HG03457 (cell line): Measurements from ENCODE around the gene RAVER2.

Experiments
- ATAC-seq: cut with Tn5 transposase; IDR thresholded peaks from one replicate; pipeline ENCODE4 v1.9.1; 2021; ENCODE audit warnings: moderate number of reproducible peaks; ENCODE audit not compliant: unreplicated experiment

RAVER2 gene

DNA sequence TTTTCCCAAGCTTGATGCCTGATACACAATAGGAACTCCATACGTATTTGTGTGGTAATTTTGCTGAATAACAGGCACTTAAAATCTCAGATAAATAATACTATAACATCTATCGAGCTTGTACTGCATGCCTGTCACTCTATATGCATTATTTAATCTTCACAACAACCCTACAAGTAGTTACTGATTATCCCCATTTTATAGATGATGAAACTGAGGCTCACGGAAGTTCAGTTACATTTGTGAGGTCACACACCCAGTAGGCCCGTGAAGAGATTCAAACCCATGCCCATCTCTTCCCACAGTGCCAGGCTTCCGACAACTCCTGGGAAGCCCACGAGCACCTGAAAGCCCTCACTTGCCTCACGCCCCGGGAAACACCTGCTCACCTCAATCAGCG is 98.8 kb downstream of the RAVER2 start:
- no peak for ATAC-seq

DNA sequence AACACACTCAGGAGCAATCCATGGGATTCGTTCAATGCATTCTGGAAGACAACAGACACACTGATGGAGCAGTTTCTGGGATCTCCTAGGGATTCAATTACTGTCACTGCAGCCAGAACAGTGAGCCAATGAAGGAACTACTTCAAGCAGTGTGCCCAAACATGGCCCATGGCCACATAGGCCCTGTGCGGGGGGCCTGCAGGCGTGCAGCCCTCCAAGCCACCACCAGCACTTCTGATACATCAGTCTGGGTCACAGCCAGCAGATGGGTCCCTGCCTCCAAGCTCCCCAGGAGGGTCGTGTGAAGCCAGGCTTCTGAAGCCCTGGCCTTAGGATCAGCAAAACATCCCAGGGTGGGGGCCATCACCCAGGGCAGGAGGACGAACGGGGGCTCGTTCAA is 99.3 kb downstream of the RAVER2 start:
- no peak for ATAC-seq

DNA sequence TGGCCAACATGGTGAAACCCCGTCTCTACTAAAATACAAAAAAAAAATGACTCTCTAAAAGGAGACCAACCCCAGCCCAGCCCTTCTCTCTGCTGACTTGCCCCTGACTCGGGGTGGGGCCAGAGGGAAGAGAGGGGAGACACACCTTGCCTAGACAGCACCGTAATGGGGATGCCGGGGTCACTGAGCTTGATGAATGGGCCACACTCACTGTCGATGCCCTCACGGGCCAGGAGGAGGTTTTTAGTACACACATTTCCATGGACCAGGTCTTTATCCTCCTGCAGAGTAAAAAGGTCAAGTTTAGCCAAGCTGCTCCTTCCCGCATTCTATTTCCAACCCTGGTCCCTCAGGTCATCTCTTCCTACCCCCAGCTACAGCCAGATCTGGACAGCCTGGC is 99.7 kb downstream of the RAVER2 start:
- ATAC-seq: no peak

DNA sequence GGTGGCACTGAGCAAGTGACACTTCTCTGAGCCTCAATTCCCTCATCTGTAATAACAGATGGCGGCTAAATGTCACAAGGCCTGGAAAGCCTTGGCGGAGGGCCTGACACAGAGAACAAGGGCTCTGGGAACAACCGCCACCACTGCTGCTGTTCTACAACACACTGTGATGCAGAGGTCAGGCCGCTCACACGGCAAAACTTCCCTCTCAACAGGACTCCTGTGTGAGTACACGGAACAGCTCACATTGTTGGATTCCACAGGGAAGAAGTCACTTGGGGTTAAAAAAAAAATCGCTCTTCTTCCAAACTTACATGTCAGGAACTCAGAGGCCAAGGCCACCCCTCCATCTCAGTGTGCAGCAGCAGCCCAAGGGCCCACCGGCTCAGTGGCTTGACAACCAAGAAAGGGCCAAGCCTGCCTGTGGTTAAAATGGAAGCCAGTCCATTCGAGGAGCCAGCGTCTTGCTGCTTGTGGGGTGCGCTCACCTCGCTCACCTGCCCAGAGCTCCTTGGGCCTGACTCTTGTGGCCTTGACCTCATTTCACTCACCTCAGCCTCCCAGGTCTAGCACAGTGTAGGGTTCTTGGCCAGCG is 101.1 kb downstream of the RAVER2 start:
- no peak for ATAC-seq

DNA sequence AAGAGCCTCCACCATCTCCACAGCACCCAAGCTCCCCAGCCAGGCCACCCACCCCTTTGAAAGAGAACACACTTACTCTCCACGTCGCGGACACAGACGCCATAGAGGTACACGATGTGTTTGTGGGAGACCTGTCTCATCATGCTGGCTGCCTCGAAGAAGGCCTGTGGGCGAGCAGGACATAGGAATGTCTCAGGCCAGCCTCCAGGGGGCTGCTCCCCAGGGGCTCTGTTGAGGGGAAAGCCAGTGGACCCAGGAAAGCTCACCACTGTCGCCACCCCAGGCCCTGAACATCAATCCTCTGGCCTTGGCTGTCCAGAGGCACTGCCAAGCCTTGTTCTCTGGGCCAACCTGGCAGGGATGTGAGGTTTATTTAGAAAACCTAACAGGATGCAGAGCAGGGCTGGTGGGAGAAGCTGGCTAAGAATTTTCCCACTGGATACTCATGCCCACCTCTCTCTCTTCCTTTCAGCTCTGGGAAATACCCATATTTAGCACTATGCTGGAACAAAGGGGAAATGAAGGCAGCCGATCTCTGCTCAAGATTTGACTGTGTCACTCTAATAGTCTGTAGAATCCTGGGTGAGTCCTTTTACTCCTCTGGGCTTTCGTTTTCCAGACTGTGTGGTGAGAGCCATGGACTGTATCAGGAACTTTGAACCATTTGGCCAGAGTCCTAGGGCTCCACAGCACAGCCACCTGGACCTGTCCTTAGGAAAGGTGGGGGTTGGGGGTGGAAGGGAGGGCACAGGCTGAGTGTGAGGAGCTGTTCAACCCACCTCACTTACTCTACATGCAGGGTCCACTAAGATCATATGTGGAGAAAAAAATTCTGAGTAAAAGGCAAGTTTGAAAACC is 101.9 kb downstream of the RAVER2 start:
- ATAC-seq: no peak

- ATAC-seq: no peak
Measured at GRCh38 chr1:64847666-64848065, 102.8 kb downstream of the RAVER2 start.

GRCh38 chr1:64848136-64848535 is 103.3 kb downstream of the RAVER2 start:
- no peak for ATAC-seq

DNA sequence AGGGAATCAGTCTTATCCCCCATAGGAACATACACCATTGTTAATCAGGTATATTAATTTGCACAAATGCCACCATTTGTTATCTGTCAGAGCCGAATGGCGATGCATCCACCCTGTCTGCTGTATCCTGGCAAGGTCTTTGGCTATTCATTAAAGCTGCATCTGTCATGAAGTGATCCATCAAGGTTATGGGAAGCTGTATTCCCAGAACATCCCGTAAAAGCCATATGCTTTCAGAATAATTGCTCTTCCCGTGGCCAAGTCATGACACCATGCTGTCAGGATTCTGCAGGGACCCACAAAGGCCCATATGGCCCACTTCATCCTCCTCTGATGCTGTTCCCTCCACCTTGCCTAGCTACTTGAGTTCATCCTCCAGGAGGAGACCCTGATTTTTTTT is 103.9 kb downstream of the RAVER2 start:
- ATAC-seq: no peak

- ATAC-seq: no peak
Measured at GRCh38 chr1:64849942-64850341, 105.1 kb downstream of the RAVER2 start.

DNA sequence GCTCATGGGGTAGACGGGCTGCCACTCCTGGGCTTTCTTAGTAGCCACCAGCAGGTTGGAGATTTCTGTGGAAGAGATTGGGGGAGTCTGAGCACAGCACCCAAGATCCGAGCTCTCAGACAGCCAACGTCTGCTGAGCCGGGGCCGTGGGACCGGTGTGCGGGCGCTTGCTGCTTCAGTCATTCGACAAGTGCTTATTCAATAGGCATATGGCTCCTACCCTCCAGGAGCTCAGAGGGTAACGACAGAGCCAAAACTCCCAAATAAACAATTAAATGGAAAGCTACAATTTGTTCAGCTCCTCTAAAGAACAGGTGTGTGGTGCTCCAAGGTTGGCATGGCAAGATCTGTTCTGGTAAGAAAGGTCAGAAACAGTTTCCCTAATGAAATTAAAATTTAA is 106.0 kb downstream of the RAVER2 start:
- no peak for ATAC-seq

DNA sequence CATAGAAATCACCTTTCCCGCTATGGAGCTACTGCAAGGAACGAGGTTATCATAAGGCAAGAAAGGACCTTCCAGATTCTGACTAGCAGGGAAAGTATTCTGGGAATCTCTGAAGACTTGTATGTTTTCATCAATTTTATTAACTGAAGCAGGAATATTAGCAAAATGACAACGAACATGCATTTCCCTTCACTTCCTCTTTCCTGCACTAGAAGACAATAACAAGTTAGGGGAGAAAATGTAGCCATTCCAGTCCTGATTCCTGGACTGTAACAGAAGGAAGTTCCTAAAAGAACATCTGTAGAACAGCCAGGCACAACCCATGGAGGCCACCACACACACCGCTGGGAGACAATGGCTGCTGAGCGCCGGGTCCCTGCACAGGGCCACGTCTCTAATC is 106.8 kb downstream of the RAVER2 start:
- ATAC-seq: no peak

DNA sequence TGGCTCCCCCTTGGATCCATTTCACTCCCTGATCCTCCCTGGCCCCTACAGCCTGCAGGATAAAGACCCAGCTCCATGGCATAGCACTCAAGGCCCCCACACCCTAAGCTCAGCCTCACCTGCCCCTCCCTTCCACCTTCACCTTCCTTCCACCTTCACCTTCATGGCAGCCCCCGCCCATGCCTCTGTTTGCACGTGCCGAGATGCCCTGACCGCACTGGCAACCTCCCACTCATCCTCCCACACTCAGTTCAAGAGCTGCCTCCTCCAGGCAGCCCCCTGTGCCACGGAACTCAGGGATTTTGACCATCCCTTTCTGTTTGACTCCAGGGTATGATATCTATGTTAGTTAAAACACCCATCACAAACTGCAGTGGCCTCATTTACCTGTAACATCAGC is 109.8 kb downstream of the RAVER2 start:
- ATAC-seq: no peak

DNA sequence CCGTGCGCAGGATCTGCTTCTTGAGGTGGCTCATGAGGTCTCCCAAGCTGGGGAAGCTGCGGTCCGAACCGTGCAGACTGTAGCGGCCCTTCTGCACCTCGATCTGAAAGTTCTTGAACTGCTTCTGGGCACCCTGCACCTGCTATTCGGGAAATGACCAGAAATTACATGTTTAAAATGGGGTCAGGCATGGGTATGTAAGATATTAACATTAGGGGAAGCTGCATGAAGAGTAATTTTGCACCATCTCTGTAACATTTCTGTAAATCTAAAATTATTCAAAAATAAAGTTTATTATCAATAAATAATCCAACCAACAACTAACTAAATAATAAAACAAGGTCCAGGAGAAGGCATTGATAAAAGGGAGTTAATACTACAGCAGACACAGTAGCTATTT is 110.7 kb downstream of the RAVER2 start:
- ATAC-seq: no peak

DNA sequence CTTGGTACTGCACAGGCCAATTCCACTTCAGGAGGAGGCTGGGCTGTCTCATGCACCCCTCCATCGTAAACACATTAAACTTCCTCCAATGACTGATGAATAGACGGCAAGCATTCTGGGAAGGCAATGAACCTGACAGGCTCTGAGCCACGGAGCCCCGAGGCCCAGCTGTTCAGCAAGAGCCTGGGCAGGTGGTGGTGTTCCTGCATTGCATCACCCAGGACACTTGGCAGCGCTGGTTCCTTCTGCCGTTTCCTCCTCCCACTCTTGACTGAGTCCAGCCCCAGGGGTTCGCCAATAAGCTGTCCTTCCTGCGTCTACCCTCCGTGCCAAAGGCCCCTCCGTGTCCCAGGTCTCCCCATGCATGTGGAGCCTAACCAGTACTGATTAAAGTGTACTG is 111.7 kb downstream of the RAVER2 start:
- no peak for ATAC-seq

GRCh38 chr1:64857347-64857746 is 112.5 kb downstream of the RAVER2 start:
- no peak for ATAC-seq

DNA sequence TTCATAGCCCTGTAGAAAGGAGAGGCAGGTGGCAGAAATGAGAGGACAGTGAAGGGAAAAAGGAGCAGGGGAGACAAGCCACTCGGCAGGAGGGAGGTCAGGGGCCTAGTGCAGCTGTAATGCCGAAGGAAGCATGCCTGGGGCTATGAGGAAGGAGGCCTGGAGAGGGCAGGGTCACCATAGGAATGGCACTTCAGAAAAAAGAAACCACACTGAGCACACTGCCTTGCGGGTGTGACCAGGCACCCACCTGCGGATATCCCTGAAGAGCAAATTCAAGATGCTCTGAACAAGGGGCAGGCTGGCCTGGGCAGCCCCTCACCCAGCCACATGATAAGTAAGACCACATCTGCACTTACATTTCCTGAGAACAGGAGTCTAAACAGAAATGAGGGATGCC is 116.7 kb downstream of the RAVER2 start:
- no peak for ATAC-seq

- peak; percentile 100 for ATAC-seq
Measured at GRCh38 chr1:64864018-64864940, 119.4 kb downstream of the RAVER2 start.

DNA sequence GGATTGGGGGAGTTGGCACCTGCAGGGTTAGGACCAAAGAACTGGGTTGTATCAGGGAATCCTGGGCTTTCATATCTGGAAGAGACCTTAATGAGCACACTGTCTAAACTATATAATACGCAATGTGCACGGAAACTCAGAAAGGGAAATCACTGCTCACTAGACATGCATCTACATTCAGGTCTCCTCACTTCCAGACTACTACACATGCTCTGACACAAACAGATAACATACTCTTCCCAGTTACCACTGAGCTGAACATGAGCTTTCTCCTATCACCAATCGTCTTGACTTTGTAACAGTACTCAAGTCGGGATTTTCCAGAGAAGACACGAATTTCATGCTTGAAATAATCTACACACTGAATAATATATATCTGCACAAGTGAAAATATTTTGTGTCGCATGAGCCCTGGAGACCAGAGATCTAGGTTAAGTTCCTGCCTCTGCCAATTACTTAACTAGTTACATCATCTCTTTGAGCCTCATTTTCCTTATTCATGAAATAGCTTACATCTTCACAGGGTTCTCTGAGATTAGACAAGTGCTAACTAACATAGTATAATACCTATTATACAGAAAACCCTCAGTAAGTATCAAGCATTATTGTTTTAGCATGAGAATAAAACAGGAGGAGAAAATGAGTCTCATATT is 120.4 kb downstream of the RAVER2 start:
- ATAC-seq: no peak

DNA sequence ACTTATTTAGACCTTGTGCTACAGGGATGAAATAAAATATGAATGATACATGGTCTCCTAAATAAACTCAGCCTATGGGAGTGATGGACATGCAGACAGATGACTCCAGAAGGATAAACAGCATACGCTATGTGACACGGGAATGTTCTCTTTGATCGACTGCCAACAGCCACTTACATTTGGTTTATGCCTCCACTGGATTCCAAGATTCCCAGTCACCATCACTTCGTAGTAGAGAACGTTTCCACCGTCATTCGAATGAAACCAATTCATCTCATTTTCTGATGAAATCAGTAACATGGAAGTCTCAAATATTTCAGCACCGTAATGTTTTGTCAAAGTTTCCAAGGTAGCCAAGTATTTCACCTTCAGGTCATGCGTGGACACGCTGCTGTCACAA is 121.8 kb downstream of the RAVER2 start:
- ATAC-seq: no peak

GRCh38 chr1:64867266-64867665 is 122.4 kb downstream of the RAVER2 start:
- ATAC-seq: no peak

DNA sequence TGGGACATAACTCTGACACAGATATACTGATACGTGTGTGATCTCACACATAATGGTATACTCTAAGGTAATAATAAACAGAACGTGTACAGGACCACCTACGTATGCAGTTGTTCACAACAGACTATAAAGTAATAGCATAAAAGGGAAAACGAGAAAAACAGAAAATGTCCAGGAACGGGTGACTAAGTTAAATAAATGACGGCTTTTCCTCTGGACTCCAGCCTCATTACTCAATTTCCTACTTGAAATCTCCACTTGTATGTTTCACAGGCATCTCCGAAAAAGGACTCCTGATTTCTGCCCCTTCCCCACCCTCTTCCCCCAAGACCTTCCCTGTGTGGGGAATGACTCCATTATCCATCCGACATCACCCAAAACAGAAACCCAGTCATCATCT is 126.4 kb downstream of the RAVER2 start:
- no peak for ATAC-seq
